Measurements from ENCODE around the gene ADGRG3. TPM values are rescaled to one million over a fixed set of nuclear protein-coding genes. Genes with fewer than 3 reads are reported as not detected.
"Not testable (repeated sequence)": the region's sequence is repeated elsewhere in the genome, so short reads cannot be mapped to it uniquely, and the experiment has no call there.

Gene ADGRG3
- total RNA-seq, 4 donors from 2014 or later: 1.0 to 3.2 (median 2.5) TPM; not detected in 1

GRCh38 chr16:57727610-57728009 lies 59.5 kb downstream of the ADGRG3 start:
- no peak for DNase-seq

GRCh38 chr16:57728336-57729181 lies 60.5 kb downstream of the ADGRG3 start:
- no peak for DNase-seq
- intact Hi-C loops (cut with DNase I; ENCODE audit: low total_unique reads): no loop called here
- TF ChIP-seq POLR2A (IDR thresholded peaks at IDR 0.05): no peak
- no peak for TF ChIP-seq CTCF (IDR thresholded peaks at IDR 0.05)

More at GRCh38 chr16:57727610-57728009, 59.5 kb downstream of the ADGRG3 start:
- H3K27ac ChIP-seq: no peak overlapping the region
- intact Hi-C loops (cut with DNase I; ENCODE audit: low total_unique reads): no loop called here
- H3K4me1 ChIP-seq: no peaks in the 10 kb centered on the region
- no peaks in the 10 kb centered on the region for H3K36me3 ChIP-seq
- no peak overlapping the region for H3K4me3 ChIP-seq
- no peaks in the 10 kb centered on the region for H3K9me3 ChIP-seq
- TF ChIP-seq CTCF (IDR thresholded peaks at IDR 0.05) (no peak), POLR2A (IDR thresholded peaks at IDR 0.05) (no peak)
- no peaks in the 10 kb centered on the region for H3K27me3 ChIP-seq

GRCh38 chr16:57729182-57729484 lies 61.0 kb downstream of the ADGRG3 start:
- intact Hi-C loops (cut with DNase I; ENCODE audit: low total_unique reads): no loop called here
- no peak for DNase-seq
- no peak overlapping the region for H3K27ac ChIP-seq
- H3K27me3 ChIP-seq: no peaks in the 10 kb centered on the region
- no peaks in the 10 kb centered on the region for H3K4me1 ChIP-seq
- TF ChIP-seq CTCF (IDR thresholded peaks at IDR 0.05): no peak
- TF ChIP-seq POLR2A (IDR thresholded peaks at IDR 0.05): no peak
- no peaks in the 10 kb centered on the region for H3K9me3 ChIP-seq
- H3K4me3 ChIP-seq: no peak overlapping the region
- no peaks in the 10 kb centered on the region for H3K36me3 ChIP-seq

More at GRCh38 chr16:57728336-57729181, 60.5 kb downstream of the ADGRG3 start:
- Histone ChIP-seq H3K36me3 (no peaks in the 10 kb centered on the region), H3K4me3 (no peak overlapping the region), H3K27me3 (no peaks in the 10 kb centered on the region), H3K9me3 (no peaks in the 10 kb centered on the region), H3K4me1 (no peaks in the 10 kb centered on the region), H3K27ac (no peak overlapping the region)

GRCh38 chr16:57729852-57730251 lies 61.7 kb downstream of the ADGRG3 start:
- H3K27ac ChIP-seq; DNase-seq; H3K36me3 ChIP-seq; H3K9me3 ChIP-seq; intact Hi-C loops (cut with DNase I; ENCODE audit: low total_unique reads); H3K4me3 ChIP-seq; H3K27me3 ChIP-seq; H3K4me1 ChIP-seq: not testable (repeated sequence)

GRCh38 chr16:57730771-57731730 lies 62.9 kb downstream of the ADGRG3 start:
- no peak for TF ChIP-seq POLR2A (IDR thresholded peaks at IDR 0.05)
- no peak for TF ChIP-seq CTCF (IDR thresholded peaks at IDR 0.05)
- no peak for DNase-seq
- intact Hi-C loops (cut with DNase I; ENCODE audit: low total_unique reads): no loop called here

More at GRCh38 chr16:57730771-57731730, 62.9 kb downstream of the ADGRG3 start:
- Histone ChIP-seq H3K9me3 (no peaks in the 10 kb centered on the region), H3K27ac (no peak overlapping the region), H3K4me1 (peaks cover 0 to 2% of the 10 kb centered on the region in 2 donors), H3K4me3 (no peak overlapping the region), H3K36me3 (no peaks in the 10 kb centered on the region), H3K27me3 (no peaks in the 10 kb centered on the region)
